NCI-H187 treated with DMSO at 0.1 percent for 48 hours (cell line): ENCODE results near the gene TRAF1.

ENCODE experiments used
- DNase-seq: peaks from one replicate; lab custom pipeline; 2025; lab: John Stamatoyannopoulos, UW

Gene TRAF1

DNA sequence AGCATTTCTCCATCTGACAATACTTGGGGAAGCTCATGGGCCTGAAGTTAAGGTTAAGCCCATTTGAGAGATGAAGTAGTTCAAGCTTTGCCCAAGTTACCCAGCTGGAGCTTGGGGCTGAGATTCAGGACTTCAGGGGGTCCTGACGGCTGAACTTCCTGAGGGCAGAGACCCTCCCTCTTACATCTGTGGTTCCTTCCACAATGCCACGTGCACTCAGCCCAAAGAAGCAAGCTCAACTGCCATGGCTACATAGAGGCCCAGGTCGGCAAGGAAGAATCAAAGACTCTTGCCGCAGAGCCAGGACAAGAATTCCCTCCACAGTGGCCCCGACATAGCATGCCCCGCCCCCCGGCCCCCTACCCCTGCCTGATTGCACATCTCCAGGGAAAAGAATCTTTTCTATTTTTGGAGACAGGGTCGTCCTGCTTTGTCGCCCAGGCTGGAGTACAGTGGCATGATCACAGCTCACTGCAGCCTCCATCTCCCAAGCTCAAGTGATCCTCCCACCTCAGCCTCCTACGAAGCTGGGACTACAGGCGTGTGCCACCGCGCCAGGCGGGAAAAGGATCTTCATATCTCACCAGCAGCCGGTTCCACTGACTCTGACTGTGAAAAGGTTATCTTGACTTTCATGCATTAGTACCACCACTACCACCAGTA lies 58.8 kb downstream of the TRAF1 start:
- no peak for DNase-seq

DNA sequence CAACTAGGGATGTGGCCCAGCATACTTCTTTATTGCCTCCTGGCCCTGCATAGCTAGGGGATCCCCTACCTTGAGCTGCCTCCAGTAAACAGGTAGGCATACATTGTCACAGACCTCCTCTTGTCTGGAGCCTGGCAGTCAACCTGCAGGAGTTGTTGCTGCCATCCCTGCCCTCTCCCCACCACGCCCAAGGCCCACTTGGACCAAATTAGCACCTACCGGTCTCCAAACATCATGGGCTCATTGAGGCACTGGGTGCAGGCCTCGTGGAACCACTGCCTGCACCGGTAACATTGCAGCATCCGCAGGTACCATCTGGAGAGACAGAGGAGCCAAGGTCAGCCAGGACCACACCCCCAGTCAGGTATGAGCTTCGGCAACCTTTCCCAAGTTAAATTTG lies 59.9 kb downstream of the TRAF1 start:
- DNase-seq = no peak

DNA sequence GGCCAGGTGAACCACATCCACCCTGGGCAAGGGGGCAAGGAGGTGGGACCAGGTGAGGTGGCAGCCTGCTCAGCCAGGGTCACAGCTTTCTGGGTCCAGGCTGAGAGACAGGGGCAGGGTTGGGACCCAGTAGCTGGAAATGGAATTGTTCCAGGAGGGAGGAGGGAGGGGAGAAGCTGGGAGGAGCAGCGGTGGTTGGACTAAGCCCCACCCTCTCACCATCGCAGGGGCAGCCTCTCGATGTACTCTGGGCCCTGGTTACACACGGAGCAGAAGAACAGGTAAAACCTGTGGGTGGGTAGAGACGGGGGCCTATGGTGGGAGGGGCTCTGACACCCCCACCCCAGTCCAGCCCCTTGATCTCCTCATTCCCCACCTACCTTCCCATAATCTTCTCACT lies 60.8 kb downstream of the TRAF1 start:
- DNase-seq = no peak

DNA sequence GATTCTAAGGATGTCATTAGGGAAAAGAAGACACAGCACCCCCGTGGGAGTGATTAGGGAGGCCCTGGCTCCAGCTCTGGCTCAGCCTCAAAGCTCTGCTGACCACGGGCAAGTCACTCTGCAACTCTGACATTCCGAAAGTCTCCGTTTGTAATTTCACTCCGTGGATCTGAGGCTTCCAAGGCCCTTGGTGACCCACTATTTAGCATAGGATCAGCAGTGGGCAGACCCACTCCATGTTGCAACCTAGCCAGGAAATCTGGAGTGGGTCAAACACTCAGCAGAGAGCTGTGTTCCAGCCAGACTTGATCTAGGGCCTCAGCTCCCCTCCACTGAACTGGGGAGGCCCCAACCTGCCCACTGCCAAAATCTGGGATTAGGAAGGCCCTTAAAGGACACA lies 61.4 kb downstream of the TRAF1 start:
- no peak for DNase-seq

DNA sequence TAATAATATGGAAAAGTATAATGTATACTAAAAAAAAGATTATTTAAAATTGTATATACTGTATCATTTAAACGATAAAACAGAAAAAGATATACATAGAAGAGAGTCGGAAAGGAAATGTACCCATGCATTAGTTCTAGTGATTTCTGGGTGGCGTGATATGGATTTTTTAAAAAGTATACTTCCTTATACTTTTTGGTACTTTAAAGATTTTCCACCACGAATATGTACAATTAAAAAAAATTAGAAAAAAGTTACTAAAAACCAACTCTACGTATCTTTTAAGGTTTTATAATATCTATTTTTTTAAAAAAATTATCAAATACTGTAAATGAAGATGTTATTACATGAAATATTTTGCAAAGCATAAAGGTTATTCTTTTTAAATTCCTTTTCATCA lies 61.9 kb downstream of the TRAF1 start:
- DNase-seq = no peak

DNA sequence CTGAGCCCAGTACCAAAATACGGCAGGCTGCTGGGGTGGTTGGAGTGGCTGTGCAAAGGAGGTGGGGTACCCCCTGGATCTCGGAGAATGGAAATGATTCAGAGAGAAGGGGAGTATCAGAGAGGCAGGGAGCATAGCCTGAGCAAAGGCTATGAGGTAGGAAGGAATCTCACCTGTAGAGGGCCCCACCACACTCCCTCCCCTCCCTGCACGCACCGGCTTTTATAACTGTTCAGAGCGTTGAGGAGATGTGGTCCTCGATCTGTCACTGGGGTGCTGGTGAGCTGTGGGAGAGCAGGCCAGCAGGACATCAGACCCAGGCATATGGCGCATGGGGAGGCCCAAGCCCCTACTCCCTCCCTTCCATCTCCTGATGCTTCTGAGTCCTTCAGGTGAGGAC lies 62.8 kb downstream of the TRAF1 start:
- DNase-seq = no peak

DNA sequence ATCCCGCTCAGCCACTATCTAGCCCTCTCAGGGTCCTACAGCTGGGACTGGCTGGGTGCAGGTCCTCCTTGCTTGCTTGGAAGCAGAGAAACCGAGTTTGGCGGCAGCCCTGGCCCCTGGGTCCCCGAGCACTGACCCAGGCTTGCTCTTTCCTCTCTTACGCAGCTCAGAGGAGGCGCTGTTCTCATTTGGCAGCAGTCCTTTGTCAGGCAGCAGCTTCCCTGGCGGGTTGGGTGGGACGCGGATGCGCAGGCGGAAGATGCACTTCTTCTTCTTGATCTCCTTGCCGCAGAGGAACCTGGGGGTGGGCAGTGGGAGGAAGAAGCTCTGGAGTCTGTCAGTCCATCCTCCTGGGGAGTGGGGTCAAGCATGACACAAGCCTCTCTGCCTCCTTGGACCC lies 64.1 kb downstream of the TRAF1 start:
- DNase-seq = no peak

DNA sequence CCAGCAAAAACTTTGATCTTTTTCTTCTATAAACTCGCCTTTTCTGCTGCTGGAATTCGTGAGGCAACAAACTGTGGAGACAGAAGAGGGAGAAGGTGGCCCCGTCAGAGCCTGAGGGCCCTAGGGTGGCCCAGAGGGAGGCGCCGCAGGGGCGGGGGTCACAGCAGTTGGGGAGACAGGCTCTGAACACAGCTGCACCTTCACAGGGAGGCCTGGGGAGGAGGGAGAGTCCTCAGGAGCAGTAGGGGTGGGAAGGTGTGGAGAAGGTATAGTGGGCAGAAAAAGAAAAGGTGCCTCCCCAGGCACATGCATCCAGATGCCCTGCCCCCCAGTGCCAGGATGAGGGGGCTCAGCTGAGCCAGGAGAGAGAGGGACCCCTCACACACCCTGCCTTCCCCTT lies 64.7 kb downstream of the TRAF1 start:
- no peak for DNase-seq

DNA sequence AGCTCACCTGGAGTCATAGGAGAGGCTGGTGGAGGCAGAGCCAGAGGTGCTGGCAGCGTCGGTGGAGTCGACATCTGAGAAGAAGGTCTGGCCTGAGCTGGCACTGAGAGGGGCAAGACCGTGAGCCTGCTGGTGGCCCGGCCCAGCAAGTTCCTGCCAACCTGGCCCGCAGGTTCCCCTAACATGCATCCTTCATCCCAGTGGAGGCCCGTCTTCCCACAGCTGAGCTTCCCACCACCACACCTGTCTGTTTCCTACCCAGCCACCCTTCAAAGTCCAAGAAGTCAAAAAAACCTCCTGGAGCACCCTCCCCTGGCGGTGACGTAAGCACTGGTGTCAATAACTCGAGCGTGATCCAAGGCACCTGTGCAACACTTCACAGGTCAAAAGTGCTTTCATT lies 66.5 kb downstream of the TRAF1 start:
- DNase-seq = no peak

DNA sequence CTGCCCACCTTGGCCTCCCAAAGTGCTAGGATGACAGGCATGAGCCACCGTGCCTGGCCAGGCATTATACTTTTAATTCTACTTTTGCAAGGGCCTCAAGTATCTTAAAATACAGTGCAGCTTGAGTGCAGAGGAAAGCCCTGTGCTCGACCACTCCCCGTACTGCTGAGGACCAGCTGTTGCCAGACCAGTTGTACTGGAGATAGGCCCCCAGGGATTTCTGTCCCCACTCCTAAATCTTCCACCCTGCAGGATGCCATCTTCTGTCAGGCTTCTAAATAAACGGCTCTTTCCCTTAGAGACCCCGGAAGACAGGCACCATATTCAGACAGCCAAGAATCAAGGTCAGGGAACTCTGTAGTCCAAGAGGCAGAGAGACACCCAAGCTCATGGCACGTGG lies 67.2 kb downstream of the TRAF1 start:
- DNase-seq = no peak

DNA sequence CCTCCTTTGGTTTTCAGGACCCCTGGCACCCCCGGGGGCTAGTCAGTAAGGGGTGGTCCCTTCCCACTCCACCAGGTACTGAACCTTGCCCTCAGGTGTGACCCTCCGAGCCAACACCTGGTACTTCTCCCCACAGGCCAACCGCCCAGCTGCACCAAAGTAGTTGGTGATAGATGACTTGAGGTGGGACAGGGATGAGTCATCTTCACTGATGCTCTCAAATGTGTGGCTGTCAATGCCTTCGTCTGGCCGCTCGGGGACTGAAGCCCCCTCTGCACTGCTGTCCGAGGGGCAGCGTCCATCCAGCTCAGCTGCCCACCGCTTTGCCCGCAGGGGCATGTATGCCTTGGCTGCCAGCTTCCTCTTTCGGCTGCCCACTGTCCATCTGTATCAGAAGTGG lies 68.7 kb downstream of the TRAF1 start:
- no peak for DNase-seq

DNA sequence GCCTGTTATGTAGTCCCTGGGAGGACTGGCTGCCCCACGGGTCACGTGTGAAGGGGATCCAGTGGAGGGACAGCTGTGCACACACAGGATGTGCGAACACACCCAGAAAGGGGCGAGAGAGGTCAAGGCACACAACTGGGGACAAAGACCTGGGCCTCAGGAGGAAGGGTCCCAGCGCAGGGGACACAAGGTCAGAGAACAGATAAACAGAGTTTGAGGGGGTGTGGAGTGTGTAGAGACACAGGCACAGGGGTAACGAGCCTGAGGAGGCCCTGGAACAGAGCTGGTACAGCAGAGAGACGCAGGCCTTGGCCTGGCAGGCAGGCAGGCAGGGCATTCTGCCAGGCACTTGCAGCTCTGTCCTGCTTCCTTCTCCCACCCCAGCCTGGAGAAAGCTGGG lies 69.1 kb downstream of the TRAF1 start:
- no peak for DNase-seq

DNA sequence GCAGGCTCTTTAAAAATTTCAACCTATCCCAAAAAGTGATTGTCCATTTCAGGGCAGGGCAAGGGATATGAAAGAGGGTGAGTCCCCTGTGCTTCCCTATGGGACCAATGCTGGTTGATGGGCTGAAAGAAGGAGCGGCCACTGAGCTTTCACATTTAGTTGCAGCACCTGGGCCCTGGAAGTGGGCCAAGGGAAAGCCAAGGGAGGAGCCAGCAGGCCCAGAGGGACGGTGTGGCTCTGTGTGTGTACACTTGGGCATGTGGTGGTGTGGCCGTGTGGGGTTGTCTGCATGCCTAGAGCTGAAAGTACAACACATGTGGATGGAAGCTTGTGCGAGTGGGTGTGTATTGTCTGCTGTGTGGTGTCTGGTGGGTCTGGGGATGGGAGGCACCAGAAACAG lies 69.9 kb downstream of the TRAF1 start:
- DNase-seq = no peak

DNA sequence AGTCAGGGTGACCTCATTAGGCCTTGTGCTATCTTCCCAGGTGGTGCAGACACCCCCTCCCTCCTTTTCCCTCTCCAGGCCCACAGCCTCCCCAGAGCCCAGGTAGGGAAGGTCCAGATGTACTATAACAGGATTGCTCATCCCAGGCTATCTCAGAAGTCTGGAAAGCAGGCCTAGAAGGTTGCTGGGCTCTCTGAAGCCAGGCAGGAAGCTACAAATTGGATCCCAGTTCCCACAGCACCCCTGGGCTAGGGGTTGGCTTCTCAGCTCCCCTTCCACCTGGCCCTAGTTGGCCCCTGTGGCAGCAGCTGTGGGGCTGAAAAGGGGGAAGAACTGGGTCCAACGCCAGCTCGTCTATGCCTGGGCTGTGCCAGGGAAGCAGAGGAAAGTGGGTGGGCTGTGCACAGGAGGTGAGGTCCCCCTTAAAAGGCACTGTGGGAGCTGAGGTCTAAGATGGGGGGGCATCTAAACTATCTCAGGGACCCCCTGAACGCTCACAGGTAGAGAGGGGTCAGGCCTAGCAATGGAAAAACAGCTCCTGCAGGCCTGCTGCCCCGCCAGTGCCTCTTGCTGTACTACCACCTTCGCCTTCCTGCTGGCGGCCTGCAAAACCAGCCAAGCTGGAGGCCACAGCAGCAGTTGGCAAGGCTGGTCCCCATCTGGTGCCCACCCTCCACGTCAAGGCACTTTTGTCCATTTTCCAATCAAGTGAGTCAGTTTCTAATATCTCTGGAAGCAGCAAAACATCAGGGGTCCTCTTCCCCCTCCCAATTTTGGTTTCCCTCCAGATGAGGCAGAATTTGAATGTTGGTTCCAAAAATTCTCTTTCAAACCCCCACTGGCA lies 70.5 kb downstream of the TRAF1 start:
- no peak for DNase-seq

DNA sequence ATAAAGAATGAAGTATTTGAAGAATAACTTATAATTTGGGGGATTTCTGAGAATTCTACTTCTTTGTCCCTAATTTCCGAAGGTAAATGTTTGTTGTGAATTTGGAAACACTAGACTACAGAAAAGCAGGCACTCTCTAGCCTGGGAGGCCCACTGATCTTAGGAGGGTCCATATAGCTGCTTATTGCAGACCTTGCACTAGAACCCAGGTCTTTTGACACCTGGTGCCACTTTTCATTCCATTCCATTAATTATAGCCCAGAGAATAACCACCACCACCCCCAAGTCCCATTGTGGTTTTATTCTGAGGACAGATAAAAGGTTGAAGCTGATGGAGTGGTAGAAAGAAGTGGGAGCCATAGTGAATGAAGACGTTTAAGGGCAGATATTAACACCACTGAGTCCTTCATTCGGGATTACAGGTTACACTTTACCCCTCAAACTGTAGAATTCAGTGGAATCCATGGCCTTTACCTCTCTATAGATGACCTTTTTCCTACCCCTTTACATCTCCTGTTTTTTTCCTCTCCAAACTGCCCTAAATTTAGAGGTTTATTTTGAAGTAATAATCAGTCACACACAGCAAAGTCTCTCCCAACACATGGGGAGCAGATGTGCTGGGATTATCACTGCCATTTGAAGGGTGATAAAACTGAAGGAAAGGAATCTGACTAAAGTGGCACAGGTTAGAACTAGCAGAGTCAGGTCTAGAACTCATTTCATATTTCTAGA lies 71.8 kb downstream of the TRAF1 start:
- DNase-seq = no peak

DNA sequence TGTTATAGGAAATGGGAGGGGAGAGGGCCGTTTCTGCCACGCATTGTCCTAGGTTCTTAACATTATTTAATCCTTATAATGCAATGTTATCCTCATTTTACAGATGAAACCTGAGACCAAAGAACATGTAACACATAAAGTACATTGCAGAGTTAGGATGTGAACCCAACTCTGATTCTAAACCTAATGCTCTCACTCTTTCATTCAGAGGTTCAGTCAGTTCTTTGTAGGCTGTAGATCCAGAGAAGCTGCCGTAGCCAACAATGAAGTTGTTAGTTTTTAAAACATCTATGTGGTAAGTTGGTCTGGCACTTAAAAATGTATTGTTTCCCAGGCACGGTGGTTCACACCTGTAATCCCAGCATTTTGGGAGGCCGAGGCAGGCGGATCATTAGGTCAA lies 73.4 kb downstream of the TRAF1 start:
- no peak for DNase-seq
